H9 (cell line): ENCODE measurements around the gene MALAT1. TPM values are rescaled to one million over a fixed set of nuclear protein-coding genes. Genes with fewer than 3 reads are reported as not detected.

ENCODE experiments used
- DNase-seq: peaks from one replicate; pipeline ENCODE4 v3.0.0-alpha.2; 2017
- H2AFZ ChIP-seq: one replicate; pipeline ENCODE4 v1.6.1; 2013; ENCODE audit warnings: mild to moderate bottlenecking, low read length, control low read depth, moderate library complexity
- H2AK5ac ChIP-seq: 2 replicates; pipeline ENCODE4 v1.6.1; 2013; ENCODE audit warnings: low read length, control low read depth, mixed read lengths; ENCODE audit not compliant: insufficient read length
- H2BK120ac ChIP-seq: one replicate; pipeline ENCODE4 v1.6.1; 2013; ENCODE audit warnings: low read depth, mild to moderate bottlenecking, low read length, control low read depth, inconsistent platforms; ENCODE audit not compliant: poor library complexity, severe bottlenecking
- H2BK12ac ChIP-seq: 2 replicates; pipeline ENCODE4 v1.6.1; 2013; ENCODE audit warnings: low read length, control low read depth, mixed read lengths, low read depth; ENCODE audit not compliant: insufficient read length
- H2BK15ac ChIP-seq: 2 replicates; pipeline ENCODE4 v1.6.1; 2013; ENCODE audit warnings: low read depth, low read length, control low read depth
- H2BK20ac ChIP-seq: one replicate; pipeline ENCODE4 v1.6.1; 2013; ENCODE audit warnings: low read depth, mild to moderate bottlenecking, low read length, control low read depth, inconsistent platforms; ENCODE audit not compliant: poor library complexity, severe bottlenecking
- H2BK5ac ChIP-seq: 2 replicates; pipeline ENCODE4 v1.6.1; 2013; ENCODE audit warnings: low read length, control low read depth, mixed read lengths; ENCODE audit not compliant: insufficient read length
- H3K14ac ChIP-seq: 2 replicates; pipeline ENCODE4 v1.6.1; 2013; ENCODE audit warnings: low read length, control low read depth; ENCODE audit not compliant: insufficient read depth
- H3K18ac ChIP-seq: 2 replicates; pipeline ENCODE4 v1.6.1; 2013; ENCODE audit warnings: low read depth, mild to moderate bottlenecking, mixed read lengths, low read length, control low read depth; ENCODE audit not compliant: insufficient read length
- H3K23ac ChIP-seq: 2 replicates; pipeline ENCODE4 v1.6.1; 2013; ENCODE audit warnings: low read length, control low read depth, mixed read lengths, low read depth; ENCODE audit not compliant: insufficient read length
- H3K23me2 ChIP-seq: 2 replicates; pipeline ENCODE4 v1.6.1; 2013; ENCODE audit warnings: low read depth, mild to moderate bottlenecking, mixed read lengths, low read length, control low read depth; ENCODE audit not compliant: insufficient read length, poor library complexity, severe bottlenecking
- H3K27ac ChIP-seq: 2 replicates; pipeline ENCODE4 v1.5.1; 2013; ENCODE audit warnings: low read length, control low read depth, mixed read lengths, low read depth; ENCODE audit not compliant: insufficient read length
- H3K27me3 ChIP-seq: 2 replicates; pipeline ENCODE4 v1.6.1; 2013; ENCODE audit warnings: low read length, control low read depth, inconsistent platforms; ENCODE audit not compliant: insufficient read depth
- H3K4ac ChIP-seq: 2 replicates; pipeline ENCODE4 v1.6.1; 2013; ENCODE audit warnings: low read depth, mild to moderate bottlenecking, control low read depth, inconsistent platforms, low read length, moderate library complexity
- H3K4me1 ChIP-seq: 2 replicates; pipeline ENCODE4 v1.6.1; 2013; ENCODE audit warnings: low read length, control low read depth, inconsistent platforms; ENCODE audit not compliant: insufficient read depth
- H3K4me2 ChIP-seq: 2 replicates; pipeline ENCODE4 v1.6.1; 2013; ENCODE audit warnings: low read length, control low read depth, mixed read lengths; ENCODE audit not compliant: insufficient read length, insufficient read depth
- H3K56ac ChIP-seq: 2 replicates; pipeline ENCODE4 v1.6.1; 2013; ENCODE audit warnings: low read depth, mild to moderate bottlenecking, mixed read lengths, low read length, control low read depth; ENCODE audit not compliant: insufficient read length
- H3K79me1 ChIP-seq: 2 replicates; pipeline ENCODE4 v1.6.1; 2013; ENCODE audit warnings: low read depth, mild to moderate bottlenecking, moderate library complexity, low read length, control low read depth, inconsistent platforms; ENCODE audit not compliant: insufficient read depth, poor library complexity, severe bottlenecking
- H3K79me2 ChIP-seq: 2 replicates; pipeline ENCODE4 v1.6.1; 2013; ENCODE audit warnings: low read length, control low read depth, inconsistent platforms; ENCODE audit not compliant: insufficient read depth
- H3K9ac ChIP-seq: 2 replicates; pipeline ENCODE4 v1.6.1; 2013; ENCODE audit warnings: low read length, control low read depth, mixed read lengths; ENCODE audit not compliant: insufficient read length; ENCODE audit errors: extremely low read depth
- H3K9me3 ChIP-seq: one replicate; pipeline ENCODE4 v1.6.1; 2013; ENCODE audit warnings: low read depth, low read length, inconsistent platforms; ENCODE audit not compliant: control insufficient read depth
- H3T11ph ChIP-seq: one replicate; pipeline ENCODE4 v1.6.1; 2013; ENCODE audit warnings: mild to moderate bottlenecking, low read length, control low read depth, inconsistent platforms
- H4K20me1 ChIP-seq: one replicate; pipeline ENCODE4 v1.6.1; 2013; ENCODE audit not compliant: control insufficient read depth, insufficient read length, insufficient read depth
- H4K5ac ChIP-seq: 2 replicates; pipeline ENCODE4 v1.6.1; 2013; ENCODE audit warnings: low read depth, mild to moderate bottlenecking, mixed read lengths, low read length, control low read depth; ENCODE audit not compliant: insufficient read length
- H4K8ac ChIP-seq: replicated peaks from 2 replicates; pipeline ENCODE4 v1.6.1; 2013; ENCODE audit warnings: low read length, control low read depth, mixed read lengths, low read depth; ENCODE audit not compliant: insufficient read length
- H4K91ac ChIP-seq: 2 replicates; pipeline ENCODE4 v1.6.1; 2013; ENCODE audit warnings: low read depth, mild to moderate bottlenecking, moderate library complexity, mixed read lengths, low read length, control low read depth; ENCODE audit not compliant: insufficient read length
- H3K27ac Mint-ChIP-seq, 3 experiments: 2 replicates in 2 of 3; 3 replicates in 1 of 3; pipeline ENCODE4 v1.8.0; 2020 to 2021; ENCODE audit warnings: mixed read lengths in 3 of 3, mild to moderate bottlenecking in 1 of 3, moderate library complexity in 1 of 3
- H3K27me3 Mint-ChIP-seq: 2 replicates; pipeline ENCODE4 v1.8.0; 2021; ENCODE audit warnings: low read depth, mild to moderate bottlenecking, moderate library complexity, mixed read lengths
- H3K36me3 Mint-ChIP-seq, 3 experiments: 2 replicates in 2 of 3; 3 replicates in 1 of 3; pipeline ENCODE4 v1.8.0; 2020 to 2021; ENCODE audit warnings: low read depth in 3 of 3, mixed read lengths in 3 of 3; ENCODE audit not compliant: insufficient read depth in 1 of 3
- H3K4me1 Mint-ChIP-seq, 2 experiments: 2 replicates each; pipeline ENCODE4 v1.8.0; 2020; ENCODE audit warnings: mixed read lengths in 2 of 2
- H3K4me3 Mint-ChIP-seq, 2 experiments: 2 replicates in 1 of 2; 3 replicates in 1 of 2; pipeline ENCODE4 v1.8.0; 2020 to 2021; ENCODE audit warnings: mild to moderate bottlenecking in 2 of 2, mixed read lengths in 2 of 2, moderate library complexity in 1 of 2
- H3K9me3 Mint-ChIP-seq, 2 experiments: 2 replicates in 1 of 2; 3 replicates in 1 of 2; pipeline ENCODE4 v1.8.0; 2020; ENCODE audit warnings: mild to moderate bottlenecking in 2 of 2, mixed read lengths in 2 of 2, moderate library complexity in 1 of 2
- WGBS: extraction: QIAGEN DNeasy Blood & Tissue Kit; methylation state at CpG from one replicate; pipeline ENCODE4 v1.1.7; 2013; ENCODE audit warnings: missing lambda C conversion rate, low lambda C conversion rate, mixed read lengths; ENCODE audit not compliant: insufficient read length; ENCODE audit errors: extremely low coverage; 5-methylcytosine and 5-hydroxymethylcytosine counted together
- total RNA-seq: library from RNA; stranded (reverse); gene quantifications from 2 replicates; pipeline ENCODE4 v1.2.1, GENCODE V29; 2021
- TF ChIP-seq, protein P1 (sequence below): fragments of 200-600 bp; sonication (generic); conservative IDR thresholded peaks from 3 replicates; pipeline ENCODE4 v1.8.0; 2021; ENCODE audit warnings: antibody characterized with exemption, mild to moderate bottlenecking

The MALAT1 gene
- total RNA-seq, 1 experiment from 2014 or later = 1,934 TPM

DNA sequence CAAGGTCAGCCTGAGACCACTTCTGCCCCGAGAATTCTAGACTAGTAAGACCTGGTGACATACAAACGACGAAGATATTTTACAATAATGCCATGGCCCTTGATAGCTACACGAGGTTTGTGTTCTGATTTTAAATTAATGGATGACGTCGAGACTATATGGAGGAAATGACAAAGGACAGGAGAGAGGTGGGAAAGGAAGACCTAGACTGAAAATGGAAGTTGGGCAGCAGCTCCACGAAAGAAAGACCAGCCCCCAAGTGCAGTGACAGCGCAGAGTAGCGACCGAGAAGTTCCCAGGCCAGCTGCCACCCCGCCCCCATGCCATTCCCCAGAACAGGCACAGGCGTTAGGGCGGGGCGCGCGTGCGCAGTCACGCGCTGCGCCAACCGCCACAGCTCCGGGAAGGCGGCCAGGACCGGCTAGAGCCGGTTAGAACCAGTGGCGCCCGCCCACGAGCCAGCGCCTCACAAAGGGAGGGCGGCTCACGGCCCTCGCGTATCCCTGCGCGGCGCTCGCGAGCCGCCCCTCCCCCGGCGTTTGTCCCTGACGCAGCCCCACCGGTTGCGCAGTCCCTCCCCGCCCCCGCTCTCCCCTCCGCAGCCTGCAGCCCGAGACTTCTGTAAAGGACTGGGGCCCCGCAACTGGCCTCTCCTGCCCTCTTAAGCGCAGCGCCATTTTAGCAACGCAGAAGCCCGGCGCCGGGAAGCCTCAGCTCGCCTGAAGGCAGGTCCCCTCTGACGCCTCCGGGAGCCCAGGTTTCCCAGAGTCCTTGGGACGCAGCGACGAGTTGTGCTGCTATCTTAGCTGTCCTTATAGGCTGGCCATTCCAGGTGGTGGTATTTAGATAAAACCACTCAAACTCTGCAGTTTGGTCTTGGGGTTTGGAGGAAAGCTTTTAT lies 1.5 kb upstream of the MALAT1 start:
- Histone ChIP-seq H2BK5ac (peak overlapping the region; percentile 99), H3K79me2 (peaks cover 26% of the 10 kb centered on the region), H3K9ac (peak overlapping the region; percentile 100), H3K18ac (peak overlapping the region; percentile 96), H3K4me2 (peak overlapping the region; percentile 88), H2AK5ac (peak overlapping the region; percentile 96), H3T11ph (peak overlapping the region; percentile 76), H3K56ac (peak overlapping the region; percentile 75), H4K20me1 (no peaks in the 10 kb centered on the region), H3K4ac (peak overlapping the region; percentile 75), H3K27me3 (no peaks in the 10 kb centered on the region), H3K23ac (peak overlapping the region; percentile 72), H2BK15ac (no peak overlapping the region), H4K8ac (no peak overlapping the region), H2AFZ (no peak overlapping the region), H4K91ac (peak overlapping the region; percentile 96), H4K5ac (peak overlapping the region; percentile 95), H2BK120ac (peak overlapping the region; percentile 11), H3K79me1 (no peaks in the 10 kb centered on the region), H3K27ac (peak overlapping the region; percentile 100), H3K23me2 (peaks cover 24% of the 10 kb centered on the region), H3K4me1 (peaks cover 8% of the 10 kb centered on the region; the same call in 1 of the 2 replicates), H2BK12ac (peak overlapping the region; percentile 53), H3K14ac (peak overlapping the region; percentile 99), H2BK20ac (no peak overlapping the region), H3K9me3 (no peaks in the 10 kb centered on the region)
- peak overlapping the region; percentile 69 to 98 (median 72) for H3K27ac Mint-ChIP-seq
- peaks cover 0 to 2% of the 10 kb centered on the region in 2 experiments; a peak in 3 of 5 replicates for H3K9me3 Mint-ChIP-seq
- DNase-seq = peak; percentile 99
- TF ChIP-seq, protein P1, sequence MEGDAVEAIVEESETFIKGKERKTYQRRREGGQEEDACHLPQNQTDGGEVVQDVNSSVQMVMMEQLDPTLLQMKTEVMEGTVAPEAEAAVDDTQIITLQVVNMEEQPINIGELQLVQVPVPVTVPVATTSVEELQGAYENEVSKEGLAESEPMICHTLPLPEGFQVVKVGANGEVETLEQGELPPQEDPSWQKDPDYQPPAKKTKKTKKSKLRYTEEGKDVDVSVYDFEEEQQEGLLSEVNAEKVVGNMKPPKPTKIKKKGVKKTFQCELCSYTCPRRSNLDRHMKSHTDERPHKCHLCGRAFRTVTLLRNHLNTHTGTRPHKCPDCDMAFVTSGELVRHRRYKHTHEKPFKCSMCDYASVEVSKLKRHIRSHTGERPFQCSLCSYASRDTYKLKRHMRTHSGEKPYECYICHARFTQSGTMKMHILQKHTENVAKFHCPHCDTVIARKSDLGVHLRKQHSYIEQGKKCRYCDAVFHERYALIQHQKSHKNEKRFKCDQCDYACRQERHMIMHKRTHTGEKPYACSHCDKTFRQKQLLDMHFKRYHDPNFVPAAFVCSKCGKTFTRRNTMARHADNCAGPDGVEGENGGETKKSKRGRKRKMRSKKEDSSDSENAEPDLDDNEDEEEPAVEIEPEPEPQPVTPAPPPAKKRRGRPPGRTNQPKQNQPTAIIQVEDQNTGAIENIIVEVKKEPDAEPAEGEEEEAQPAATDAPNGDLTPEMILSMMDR = no peak
- H3K4me3 Mint-ChIP-seq = peak overlapping the region; percentile 46 to 71
- WGBS = no CpG with 5 or more reads among the region's 61 CpGs
- peaks cover 35 to 47% of the 10 kb centered on the region in 2 experiments for H3K4me1 Mint-ChIP-seq
- no peaks in the 10 kb centered on the region; a peak in 1 of 7 replicates for H3K36me3 Mint-ChIP-seq
- H3K27me3 Mint-ChIP-seq = no peaks in the 10 kb centered on the region
